Neural cell (in vitro differentiated cells): ENCODE measurements around the gene BMI1. TPM values are rescaled to one million over a fixed set of nuclear protein-coding genes. Genes with fewer than 3 reads are reported as not detected.

Experiments used
- H2AFZ ChIP-seq: fragments of 200-600, 300-800 bp; sonication (generic), shearing (Covaris generic); 2 replicates; pipeline ENCODE4 v1.6.0; 2014; ENCODE audit warnings: low read depth, mild to moderate bottlenecking, antibody characterized with exemption, low read length, moderate library complexity
- H3F3A ChIP-seq: fragments of 200-600 bp; shearing (Covaris generic); 2 replicates; pipeline ENCODE4 v1.6.1; 2016; ENCODE audit warnings: mild to moderate bottlenecking, moderate library complexity, mixed read lengths, antibody characterized with exemption, low read length; ENCODE audit not compliant: insufficient read depth, poor library complexity, severe bottlenecking
- H3K27ac ChIP-seq: fragments of 200-600, 300-800 bp; sonication (generic), shearing (Covaris generic); 2 replicates; pipeline ENCODE4 v1.5.1; 2014; ENCODE audit warnings: mild to moderate bottlenecking, low read length, moderate library complexity
- H3K27me3 ChIP-seq: fragments of 300-800, 200-600 bp; sonication (generic), shearing (Covaris generic); 2 replicates; pipeline ENCODE4 v1.6.0; 2014; ENCODE audit warnings: mild to moderate bottlenecking, low read depth, low read length, moderate library complexity; ENCODE audit not compliant: insufficient read depth
- H3K36me3 ChIP-seq: fragments of 300-800, 200-600 bp; sonication (generic), shearing (Covaris generic); 2 replicates; pipeline ENCODE4 v1.5.1; 2014; ENCODE audit warnings: mild to moderate bottlenecking, antibody characterized with exemption, low read length, moderate library complexity; ENCODE audit not compliant: insufficient read depth
- H3K4me2 ChIP-seq: fragments of 300-800, 200-600 bp; sonication (generic), shearing (Covaris generic); 2 replicates; pipeline ENCODE4 v1.6.0; 2014; ENCODE audit warnings: mild to moderate bottlenecking, low read length
- H3K4me3 ChIP-seq: fragments of 300-800, 200-600 bp; sonication (generic), shearing (Covaris generic); 2 replicates; pipeline ENCODE4 v1.5.1; 2014; ENCODE audit warnings: mild to moderate bottlenecking, low read length, moderate library complexity
- H3K79me2 ChIP-seq: fragments of 200-600 bp; shearing (Covaris generic); replicated peaks from 2 replicates; pipeline ENCODE4 v1.6.0; 2014; ENCODE audit warnings: mild to moderate bottlenecking, low read length, moderate library complexity; ENCODE audit not compliant: insufficient read depth
- H3K9ac ChIP-seq: fragments of 300-800, 200-600 bp; sonication (generic), shearing (Covaris generic); 2 replicates; pipeline ENCODE4 v1.6.1; 2016; ENCODE audit warnings: mild to moderate bottlenecking, low read length, mixed read lengths
- H3K9me2 ChIP-seq: fragments of 200-600 bp; shearing (Covaris generic); 2 replicates; pipeline ENCODE4 v1.6.1; 2016; ENCODE audit warnings: mild to moderate bottlenecking, low read length, mixed read lengths; ENCODE audit not compliant: insufficient read depth
- H3K9me3 ChIP-seq: fragments of 200-600, 300-800 bp; sonication (generic), shearing (Covaris generic); 2 replicates; pipeline ENCODE4 v1.6.1; 2016; ENCODE audit warnings: mild to moderate bottlenecking, mixed run types, low read length, moderate library complexity, mixed read lengths
- H4K20me1 ChIP-seq: fragments of 200-600 bp; shearing (Covaris generic); 2 replicates; pipeline ENCODE4 v1.6.1; 2016; ENCODE audit warnings: mild to moderate bottlenecking, mixed run types; ENCODE audit not compliant: insufficient read depth
- CTCF ChIP-seq: fragments of 450-650 bp; IDR thresholded peaks from 2 replicates; pipeline ENCODE4 v1.5.1; 2014; ENCODE audit warnings: antibody characterized with exemption, mild to moderate bottlenecking, moderate library complexity; ENCODE audit not compliant: poor library complexity, severe bottlenecking
- EP300 ChIP-seq: fragments of 450-650 bp; conservative IDR thresholded peaks from 2 replicates; pipeline ENCODE4 v1.6.1; 2014; ENCODE audit warnings: antibody characterized with exemption, mild to moderate bottlenecking, moderate library complexity; ENCODE audit not compliant: poor library complexity, severe bottlenecking
- EZH2 ChIP-seq: fragments of 200-600, 300-800 bp; shearing (Covaris generic), sonication (generic); IDR thresholded peaks from 2 replicates; pipeline ENCODE4 v1.6.1; 2014; ENCODE audit warnings: antibody characterized with exemption, low read length, borderline replicate concordance, mild to moderate bottlenecking; ENCODE audit not compliant: insufficient read depth, poor library complexity, severe bottlenecking
- MXI1 ChIP-seq: fragments of 450-650 bp; conservative IDR thresholded peaks from 2 replicates; pipeline ENCODE4 v1.6.1; 2014; ENCODE audit warnings: antibody characterized with exemption, mild to moderate bottlenecking; ENCODE audit not compliant: poor library complexity, severe bottlenecking
- POLR2AphosphoS5 ChIP-seq: IDR thresholded peaks from 2 replicates; pipeline ENCODE4 v1.6.1; 2012
- RAD21 ChIP-seq: fragments of 450-650 bp; conservative IDR thresholded peaks from 2 replicates; pipeline ENCODE4 v1.6.1; 2014; ENCODE audit warnings: antibody characterized with exemption, mild to moderate bottlenecking, moderate library complexity
- REST ChIP-seq: IDR thresholded peaks from 2 replicates; pipeline ENCODE4 v1.6.1; 2012; ENCODE audit warnings: borderline replicate concordance
- SMC3 ChIP-seq: fragments of 450-650 bp; conservative IDR thresholded peaks from 2 replicates; pipeline ENCODE4 v1.6.1; 2014; ENCODE audit warnings: antibody characterized with exemption, mild to moderate bottlenecking, moderate library complexity; ENCODE audit not compliant: poor library complexity
- TAF1 ChIP-seq: IDR thresholded peaks from 2 replicates; pipeline ENCODE4 v1.6.1; 2012; ENCODE audit warnings: low read depth
- polyA plus RNA-seq: library from polyadenylated mRNA; depleted of rRNA; stranded (reverse); fragments of >200 nt; gene quantifications from 2 replicates; pipeline ENCODE4 v1.2.3, GENCODE V29; 2014

BMI1 gene
- polyA plus RNA-seq, 1 donor from 2014 or later: 86.8 TPM

GRCh38 chr10:22314852-22315251 is 6.0 kb upstream of the BMI1 start:
- no peaks in the 10 kb centered on the region for H4K20me1 ChIP-seq
- H3K36me3 ChIP-seq: no peaks in the 10 kb centered on the region
- peak overlapping the region; percentile 91 for H3K9ac ChIP-seq
- H2AFZ ChIP-seq: no peak overlapping the region
- no peaks in the 10 kb centered on the region for H3K9me3 ChIP-seq
- H3K9me2 ChIP-seq: no peaks in the 10 kb centered on the region
- H3K4me3 ChIP-seq: peak overlapping the region; percentile 83
- H3K4me2 ChIP-seq: no peak overlapping the region
- TF ChIP-seq CTCF: no peak
- no peak for TF ChIP-seq POLR2AphosphoS5
- TF ChIP-seq REST: no peak
- no peak for TF ChIP-seq EZH2
- TF ChIP-seq EP300: no peak
- H3K79me2 ChIP-seq: peaks cover 29% of the 10 kb centered on the region
- H3K27ac ChIP-seq: no peak overlapping the region
- H3K27me3 ChIP-seq: peaks cover 39% of the 10 kb centered on the region
- H3F3A ChIP-seq: peaks cover 9% of the 10 kb centered on the region

- peak overlapping the region; percentile 83 for H3K4me3 ChIP-seq
- TF ChIP-seq REST (peak; percentile 35), EP300 (peak; percentile 18), MXI1 (no peak), SMC3 (no peak), RAD21 (peak; percentile 37), TAF1 (no peak), EZH2 (no peak), POLR2AphosphoS5 (no peak)
- peak overlapping the region; percentile 73 for H2AFZ ChIP-seq
- no peaks in the 10 kb centered on the region for H3K9me3 ChIP-seq
- peaks cover 29% of the 10 kb centered on the region for H3K79me2 ChIP-seq
- peaks cover 41% of the 10 kb centered on the region for H3K27me3 ChIP-seq
- peak overlapping the region; percentile 83 for H3K27ac ChIP-seq
- H4K20me1 ChIP-seq: no peaks in the 10 kb centered on the region
- no peaks in the 10 kb centered on the region for H3K36me3 ChIP-seq
- peak overlapping the region; percentile 91 for H3K9ac ChIP-seq
- H3K4me2 ChIP-seq: peak overlapping the region; percentile 74
- H3F3A ChIP-seq: peaks cover 9% of the 10 kb centered on the region
- no peaks in the 10 kb centered on the region for H3K9me2 ChIP-seq
Measured at GRCh38 chr10:22315455-22316285, 5.2 kb upstream of the BMI1 start.
